GM18858 (cell line): ENCODE data around the gene TNXB.
"Not testable (repeated sequence)": the region's sequence is repeated elsewhere in the genome, so short reads cannot be mapped to it uniquely, and the experiment has no call there.

Experiments used
- ATAC-seq: cut with Tn5 transposase; IDR thresholded peaks from one replicate; pipeline ENCODE4 v1.9.1; 2021; ENCODE audit not compliant: unreplicated experiment

The TNXB gene

GRCh38 chr6:32008616-32009015 is 100.5 kb downstream of the TNXB start:
- ATAC-seq, result not testable (repeated sequence)

- not testable (repeated sequence) for ATAC-seq
Measured at GRCh38 chr6:32008037-32008436, 101.1 kb downstream of the TNXB start.

GRCh38 chr6:32007086-32007485 is 102.1 kb downstream of the TNXB start:
- not testable (repeated sequence) for ATAC-seq

GRCh38 chr6:32005991-32006529 is 103.1 kb downstream of the TNXB start:
- ATAC-seq, result not testable (repeated sequence)

- ATAC-seq, result not testable (repeated sequence)
Measured at GRCh38 chr6:32005538-32005880, 103.6 kb downstream of the TNXB start.

GRCh38 chr6:32004864-32005537 is 104.1 kb downstream of the TNXB start:
- not testable (repeated sequence) for ATAC-seq

GRCh38 chr6:32004393-32004792 is 104.7 kb downstream of the TNXB start:
- ATAC-seq, result not testable (repeated sequence)

GRCh38 chr6:32003301-32003700 is 105.8 kb downstream of the TNXB start:
- not testable (repeated sequence) for ATAC-seq

- not testable (repeated sequence) for ATAC-seq
Measured at GRCh38 chr6:32002546-32003268, 106.4 kb downstream of the TNXB start.

GRCh38 chr6:31996385-31996784 is 112.8 kb downstream of the TNXB start:
- ATAC-seq, result not testable (repeated sequence)

GRCh38 chr6:31994421-31994820 is 114.7 kb downstream of the TNXB start:
- not testable (repeated sequence) for ATAC-seq
